Measurements from ENCODE around the gene TBX15.

GRCh38 chr1:118961156-118961555, 27.0 kb downstream of the TBX15 start:
- TF ChIP-seq POLR2A (IDR thresholded peaks at IDR 0.05; ENCODE audit: low read depth, low read length) (no peak), PAX5 (IDR thresholded peaks at IDR 0.05; ENCODE audit: insufficient read depth, low read length, severe bottlenecking) (no peak), SPI1 (IDR thresholded peaks at IDR 0.05; ENCODE audit: low read depth, low read length) (no peak)

Measured in GM12891 (cell line).